Stomach (tissue), 9 donors: ENCODE data around the gene SIGLEC7. TPM values are rescaled to one million over a fixed set of nuclear protein-coding genes. Genes with fewer than 3 reads are reported as not detected.

Experiments used
- DNase-seq, 2 donors: peaks; one replicate each; pipeline versions ENCODE4 v3.0.0 to v3.0.0-alpha.2; 2013 to 2019
- H3K27ac ChIP-seq, 5 donors: fragments of 200-600 bp in 4 of 5; sonication (generic) in 4 of 5; one replicate each; pipeline ENCODE4 v1.5.1; 2013 to 2019; ENCODE audit warnings: mild to moderate bottlenecking in 1 of 5, moderate library complexity in 1 of 5
- H3K27me3 ChIP-seq, 3 donors: fragments of 200-600 bp; sonication (generic); one replicate each; pipeline ENCODE4 v1.5.1; 2017 to 2019; ENCODE audit warnings: mixed run types in 1 of 3
- H3K36me3 ChIP-seq, 4 donors: fragments of 200-600 bp; sonication (generic); 1 replicate in 3 of 4; 2 replicates in 1 of 4; pipeline ENCODE4 v1.5.1; 2016 to 2019
- H3K4me1 ChIP-seq, 4 donors: fragments of 200-600 bp; sonication (generic); one replicate each; pipeline ENCODE4 v1.5.1; 2016 to 2019
- H3K4me3 ChIP-seq, 4 donors: fragments of 200-600 bp; sonication (generic) in 3 of 4; one replicate each; pipeline ENCODE4 v1.5.1; 2016 to 2019; ENCODE audit warnings: mild to moderate bottlenecking in 1 of 4
- H3K9me3 ChIP-seq, 4 donors: fragments of 200-600 bp; sonication (generic); one replicate each; pipeline ENCODE4 v1.5.1; 2016 to 2019
- EP300 ChIP-seq: sonication (generic); formaldehyde crosslinking; IDR thresholded peaks from one replicate; pipeline ENCODE4 v1.6.1; 2017; ENCODE audit warnings: antibody characterized with exemption
- POLR2A ChIP-seq, 4 donors: fragments of 450-650 bp; IDR thresholded peaks; one replicate each; pipeline ENCODE4 v1.6.1; 2016; ENCODE audit warnings: antibody characterized with exemption in 4 of 4, control low read depth in 2 of 4, mild to moderate bottlenecking in 1 of 4, moderate library complexity in 1 of 4
- POLR2AphosphoS5 ChIP-seq, 3 donors: sonication (generic); formaldehyde crosslinking; IDR thresholded peaks; one replicate each; pipeline ENCODE4 v1.6.1; 2016; ENCODE audit warnings: antibody characterized with exemption in 3 of 3
- WGBS, 5 donors: extraction: QIAGEN DNeasy Blood & Tissue Kit in 3 of 5; methylation state at CpG; one replicate each; pipeline versions ENCODE4 v1.1.5 to v1.1.7; 2013 to 2018; 5-methylcytosine and 5-hydroxymethylcytosine counted together
- intact Hi-C: fragments of 100-400 bp; cut with DNase I; formaldehyde crosslinking; loops from one replicate; pipeline ENCODE4 v1.15.1; 2023; ENCODE audit warnings: low total_unique reads
- polyA plus RNA-seq, 3 donors: library from polyadenylated mRNA; stranded (reverse); fragments of 200-250 nt; gene quantifications; one replicate each; pipeline ENCODE4 v1.2.3, GENCODE V29; 2013
- total RNA-seq, 5 donors: library from RNA; depleted of rRNA; stranded (reverse); fragments of >200 nt; gene quantifications; one replicate each; pipeline versions ENCODE4 v1.1.0 to v1.2.3, GENCODE V29; 2014 to 2016
- TF ChIP-seq, protein P1 (sequence below), 7 experiments: fragments of 450-650 bp in 4 of 7; fragments of 200-600 bp in 3 of 7; sonication (generic) in 3 of 7; IDR thresholded peaks; one replicate each; pipeline ENCODE4 v1.5.1; 2016 to 2019; ENCODE audit warnings: antibody characterized with exemption in 7 of 7, control low read depth in 2 of 7, mild to moderate bottlenecking in 1 of 7
- donor health status: healthy with polysubstance abuse.
- donor health status: Bipolar disorder and iron deficiency.
- donor health status: healthy.

Gene SIGLEC7
- total and polyA plus RNA-seq, 8 donors: 0.18 to 1.8 (median 0.90) TPM; not detected in 4

DNA sequence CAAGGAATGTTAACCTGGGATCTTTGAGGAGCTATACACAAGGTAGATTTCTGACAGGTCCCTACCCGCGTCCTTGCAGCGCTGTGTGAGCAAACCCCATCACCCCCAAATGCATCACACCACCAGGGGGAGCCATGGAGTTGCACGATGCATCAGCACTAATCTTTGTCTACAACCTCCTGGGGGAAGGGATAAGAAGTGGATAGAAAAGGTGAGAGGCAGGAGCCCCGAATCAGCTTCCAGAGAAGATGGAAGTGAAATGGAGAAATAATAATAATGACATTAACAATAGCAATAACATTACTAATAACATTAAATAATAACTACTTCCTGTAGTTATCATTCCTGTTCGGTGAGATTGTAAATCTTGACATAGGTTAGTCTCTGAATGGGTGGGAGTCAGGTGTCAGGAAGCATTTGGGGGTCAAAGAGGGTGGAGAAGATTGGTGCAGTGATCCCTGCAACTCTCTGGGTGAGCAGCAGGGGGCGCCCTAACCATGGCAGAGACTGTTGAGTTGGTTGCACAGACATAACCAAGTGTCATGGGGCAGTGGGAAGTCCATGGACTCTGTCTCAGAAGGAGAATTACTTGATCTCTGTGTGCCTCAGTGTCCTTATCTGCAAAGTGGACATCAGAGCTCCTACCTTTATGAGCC is 16.5 kb downstream of the SIGLEC7 start:
- no peak overlapping the region for H3K4me3 ChIP-seq
- intact Hi-C loops: no loop called here
- TF ChIP-seq EP300: no peak
- TF ChIP-seq, protein P1, sequence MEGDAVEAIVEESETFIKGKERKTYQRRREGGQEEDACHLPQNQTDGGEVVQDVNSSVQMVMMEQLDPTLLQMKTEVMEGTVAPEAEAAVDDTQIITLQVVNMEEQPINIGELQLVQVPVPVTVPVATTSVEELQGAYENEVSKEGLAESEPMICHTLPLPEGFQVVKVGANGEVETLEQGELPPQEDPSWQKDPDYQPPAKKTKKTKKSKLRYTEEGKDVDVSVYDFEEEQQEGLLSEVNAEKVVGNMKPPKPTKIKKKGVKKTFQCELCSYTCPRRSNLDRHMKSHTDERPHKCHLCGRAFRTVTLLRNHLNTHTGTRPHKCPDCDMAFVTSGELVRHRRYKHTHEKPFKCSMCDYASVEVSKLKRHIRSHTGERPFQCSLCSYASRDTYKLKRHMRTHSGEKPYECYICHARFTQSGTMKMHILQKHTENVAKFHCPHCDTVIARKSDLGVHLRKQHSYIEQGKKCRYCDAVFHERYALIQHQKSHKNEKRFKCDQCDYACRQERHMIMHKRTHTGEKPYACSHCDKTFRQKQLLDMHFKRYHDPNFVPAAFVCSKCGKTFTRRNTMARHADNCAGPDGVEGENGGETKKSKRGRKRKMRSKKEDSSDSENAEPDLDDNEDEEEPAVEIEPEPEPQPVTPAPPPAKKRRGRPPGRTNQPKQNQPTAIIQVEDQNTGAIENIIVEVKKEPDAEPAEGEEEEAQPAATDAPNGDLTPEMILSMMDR (IDR thresholded peaks at IDR 0.05): peak in 5 of 7 experiments; percentile 14 to 56 (median 24)
- no peaks in the 10 kb centered on the region for H3K9me3 ChIP-seq
- 30 to 42% (median 36%) methylated on average over 7 of the region's 7 CpGs for WGBS, 5 donors
- H3K4me1 ChIP-seq: no peaks in the 10 kb centered on the region
- no peak overlapping the region for H3K27ac ChIP-seq
- peak; percentile 55 to 60 for DNase-seq
- no peaks in the 10 kb centered on the region for H3K36me3 ChIP-seq
- peaks cover 0 to 27% (median 0%) of the 10 kb centered on the region in 3 donors for H3K27me3 ChIP-seq

DNA sequence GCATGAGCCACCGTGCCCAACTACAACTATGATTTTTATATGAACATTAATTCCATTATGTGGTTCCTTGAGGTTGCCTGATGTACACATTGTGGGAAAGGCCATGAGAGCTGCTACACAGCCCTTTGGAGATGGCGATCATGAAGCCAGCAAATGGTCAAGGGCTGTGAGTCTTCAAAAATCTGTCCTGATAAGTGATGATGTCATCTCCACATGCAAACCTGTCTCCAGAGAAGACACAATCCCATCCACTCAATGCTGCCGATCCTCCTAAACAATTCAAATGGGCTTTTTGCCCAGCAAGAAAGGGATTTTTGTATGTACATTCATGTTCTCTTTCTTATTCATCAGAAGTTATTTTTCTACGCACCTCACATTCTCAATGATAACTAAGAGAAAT is 17.6 kb downstream of the SIGLEC7 start:
- peaks cover 0 to 19% (median 0%) of the 10 kb centered on the region in 3 donors for H3K27me3 ChIP-seq
- no peak overlapping the region for H3K4me3 ChIP-seq
- no peak for DNase-seq
- no peaks in the 10 kb centered on the region for H3K9me3 ChIP-seq
- H3K27ac ChIP-seq: no peak overlapping the region
- intact Hi-C loops: no loop called here
- WGBS, 5 donors: 79 to 86% (median 83%) methylated on average over 4 of the region's 4 CpGs
- H3K4me1 ChIP-seq: no peaks in the 10 kb centered on the region
- no peaks in the 10 kb centered on the region for H3K36me3 ChIP-seq
- no peak for TF ChIP-seq EP300

DNA sequence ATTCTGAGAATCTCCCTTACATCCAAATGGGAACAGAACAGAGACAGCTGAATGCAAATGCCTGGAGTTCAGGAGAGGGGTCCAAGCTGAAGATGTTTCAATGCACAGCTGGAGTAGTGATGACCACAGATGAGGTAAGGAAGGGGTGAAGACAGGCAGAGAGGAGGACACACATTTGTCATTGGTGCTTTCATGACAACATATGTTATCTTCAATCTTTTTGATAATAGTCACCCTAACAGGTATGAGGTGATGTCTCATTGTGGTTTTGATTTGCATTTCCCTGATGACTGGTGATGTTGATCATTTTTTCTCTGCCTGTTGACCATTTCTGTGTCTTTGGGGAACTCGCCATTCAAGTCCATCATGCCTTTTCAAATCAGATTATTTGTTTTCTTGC is 19.2 kb downstream of the SIGLEC7 start:
- H3K36me3 ChIP-seq: no peaks in the 10 kb centered on the region
- WGBS, 5 donors: 59 to 71% (median 62%) methylated on average over 1 of the region's 1 CpG
- DNase-seq: no peak
- peaks cover 0 to 5% (median 0%) of the 10 kb centered on the region in 3 donors for H3K27me3 ChIP-seq
- H3K9me3 ChIP-seq: no peaks in the 10 kb centered on the region
- H3K4me3 ChIP-seq: no peak overlapping the region
- H3K4me1 ChIP-seq: no peaks in the 10 kb centered on the region
- no peak overlapping the region for H3K27ac ChIP-seq
- intact Hi-C loops: no loop called here
- TF ChIP-seq, protein P1 (IDR thresholded peaks at IDR 0.05): no peak
- no peak for TF ChIP-seq POLR2A (IDR thresholded peaks at IDR 0.05)
- no peak for TF ChIP-seq EP300
- no peak for TF ChIP-seq POLR2AphosphoS5 (IDR thresholded peaks at IDR 0.05)

DNA sequence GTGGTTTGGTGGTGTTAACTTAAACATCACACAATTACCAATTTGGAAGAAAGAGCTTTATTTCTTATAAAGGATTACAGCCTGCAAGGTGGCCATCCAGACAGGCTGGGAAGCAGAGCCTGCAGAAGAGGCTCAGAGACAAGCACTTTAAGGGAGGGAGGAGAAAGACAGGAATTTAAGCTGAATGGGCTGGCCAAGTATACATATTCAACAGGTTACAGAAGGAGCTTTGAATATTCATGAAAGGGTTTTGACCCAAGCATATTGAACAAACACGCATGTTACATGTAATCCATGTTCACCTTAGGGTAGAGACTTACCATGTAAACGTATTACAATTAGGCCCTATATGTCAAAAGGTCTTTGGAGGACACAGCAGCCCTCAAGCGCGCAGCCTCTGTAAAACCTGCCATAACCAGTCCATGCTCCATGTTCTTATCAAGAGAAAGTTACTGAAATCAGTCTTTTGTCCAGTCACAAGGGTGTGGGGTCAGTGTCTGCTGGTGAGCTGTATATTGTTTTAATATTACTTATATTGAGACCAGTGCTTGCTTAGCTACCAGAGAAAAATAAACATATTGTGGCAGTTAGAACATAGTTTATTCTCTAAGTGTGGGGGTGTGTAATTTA is 19.9 kb downstream of the SIGLEC7 start:
- Histone ChIP-seq H3K27ac (no peak overlapping the region), H3K4me3 (no peak overlapping the region), H3K4me1 (peaks cover 0 to under 1% (median 0%) of the 10 kb centered on the region in 4 donors), H3K27me3 (peaks cover 0 to 6% (median 0%) of the 10 kb centered on the region in 3 donors), H3K9me3 (no peaks in the 10 kb centered on the region), H3K36me3 (no peaks in the 10 kb centered on the region)
- intact Hi-C loops: no loop called here
- TF ChIP-seq POLR2AphosphoS5 (IDR thresholded peaks at IDR 0.05): no peak
- TF ChIP-seq POLR2A (IDR thresholded peaks at IDR 0.05): no peak
- TF ChIP-seq EP300: no peak
- TF ChIP-seq, protein P1 (IDR thresholded peaks at IDR 0.05): no peak
- WGBS, 5 donors: 72 to 81% (median 78%) methylated on average over 4 of the region's 4 CpGs
- no peak for DNase-seq

DNA sequence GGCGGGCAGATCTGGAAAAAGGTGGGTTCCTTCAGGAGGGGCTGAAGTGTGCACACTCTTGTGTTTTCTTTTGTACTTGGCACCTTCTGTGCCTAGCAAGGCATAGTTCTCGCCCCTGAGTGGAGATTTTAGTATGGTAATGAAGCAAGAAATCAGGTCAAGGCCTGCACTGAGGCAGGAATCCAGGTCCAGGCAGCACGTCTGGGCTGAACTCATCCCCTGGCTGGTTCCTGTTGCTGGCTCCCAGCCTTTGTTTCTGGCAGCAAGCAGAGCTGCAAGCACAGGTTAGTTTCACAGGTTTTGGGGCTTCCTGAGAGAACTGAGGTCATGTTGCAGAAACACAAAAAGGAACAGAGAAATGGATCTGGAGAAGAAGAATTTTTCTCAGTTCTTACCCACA is 21.2 kb downstream of the SIGLEC7 start:
- intact Hi-C loops: no loop called here
- 63 to 77% (median 67%) methylated on average over 3 of the region's 3 CpGs for WGBS, 5 donors
- no peaks in the 10 kb centered on the region for H3K36me3 ChIP-seq
- peaks cover 0 to 19% (median 2%) of the 10 kb centered on the region in 3 donors for H3K27me3 ChIP-seq
- no peak overlapping the region for H3K27ac ChIP-seq
- DNase-seq: no peak
- TF ChIP-seq POLR2A (IDR thresholded peaks at IDR 0.05): no peak
- no peaks in the 10 kb centered on the region for H3K9me3 ChIP-seq
- H3K4me1 ChIP-seq: peaks cover 0 to 5% (median 0%) of the 10 kb centered on the region in 4 donors
- H3K4me3 ChIP-seq: no peak overlapping the region
